Effector memory CD8-positive, alpha-beta T cell (primary cell): ENCODE data around the gene SPOCK3.
A peak's percentile ranks its signal among the peaks of the same experiment; 100 is the strongest.

Experiments
- ATAC-seq: fragments of 150-1000 bp; cut with Tn5 transposase; replicated peaks from 2 replicates; pipeline ENCODE4 v1.10.0; 2021; ENCODE audit warnings: mild to moderate bottlenecking, moderate library complexity
- DNase-seq, 3 experiments: peaks; one replicate each; pipeline ENCODE4 v3.0.0; 2021
- H3K27ac Mint-ChIP-seq, 2 donors: one replicate each; pipeline ENCODE4 v1.8.0; 2022; ENCODE audit warnings: mild to moderate bottlenecking in 2 of 2, mixed read lengths in 2 of 2, moderate library complexity in 2 of 2
- H3K27me3 Mint-ChIP-seq, 2 donors: one replicate each; pipeline ENCODE4 v1.8.0; 2022; ENCODE audit warnings: mixed read lengths in 2 of 2
- H3K36me3 Mint-ChIP-seq: one replicate; pipeline ENCODE4 v1.8.0; 2022; ENCODE audit warnings: mild to moderate bottlenecking, moderate library complexity, mixed read lengths; ENCODE audit not compliant: insufficient read depth
- H3K4me1 Mint-ChIP-seq, 2 donors: one replicate each; pipeline ENCODE4 v1.8.0; 2022; ENCODE audit warnings: low read depth in 2 of 2, mixed read lengths in 2 of 2
- H3K4me3 Mint-ChIP-seq, 2 donors: one replicate each; pipeline ENCODE4 v1.8.0; 2022; ENCODE audit warnings: mild to moderate bottlenecking in 2 of 2, mixed read lengths in 2 of 2, moderate library complexity in 2 of 2
- H3K9me3 Mint-ChIP-seq, 2 donors: one replicate each; pipeline ENCODE4 v1.8.0; 2022; ENCODE audit warnings: mixed read lengths in 2 of 2

The SPOCK3 gene

GRCh38 chr4:167052631-167053091, 181.6 kb downstream of the SPOCK3 start:
- no peak for DNase-seq
- Mint-ChIP-seq H3K27ac (no peak overlapping the region), H3K9me3 (peaks cover 0 to 4% of the 10 kb centered on the region in 2 donors), H3K27me3 (no peaks in the 10 kb centered on the region), H3K4me1 (no peaks in the 10 kb centered on the region), H3K36me3 (no peaks in the 10 kb centered on the region), H3K4me3 (no peak overlapping the region)
- ATAC-seq, result no peak

GRCh38 chr4:167049257-167049656, 185.0 kb downstream of the SPOCK3 start:
- Mint-ChIP-seq H3K36me3 (no peaks in the 10 kb centered on the region), H3K27me3 (no peaks in the 10 kb centered on the region), H3K27ac (no peak overlapping the region), H3K4me3 (no peak overlapping the region), H3K4me1 (no peaks in the 10 kb centered on the region), H3K9me3 (peaks cover 7 to 13% of the 10 kb centered on the region in 2 donors)
- ATAC-seq, result no peak
- DNase-seq, result no peak

GRCh38 chr4:167041524-167041923, 192.8 kb downstream of the SPOCK3 start:
- no peaks in the 10 kb centered on the region for H3K4me1 Mint-ChIP-seq
- no peak overlapping the region for H3K27ac Mint-ChIP-seq
- DNase-seq (no peak), ATAC-seq (no peak)
- H3K27me3 Mint-ChIP-seq, result no peaks in the 10 kb centered on the region
- no peak overlapping the region for H3K4me3 Mint-ChIP-seq
- no peaks in the 10 kb centered on the region for H3K36me3 Mint-ChIP-seq
- H3K9me3 Mint-ChIP-seq, result peaks cover 3 to 8% of the 10 kb centered on the region in 2 donors

GRCh38 chr4:167035390-167035789, 198.9 kb downstream of the SPOCK3 start:
- no peak overlapping the region for H3K4me3 Mint-ChIP-seq
- no peak overlapping the region for H3K27ac Mint-ChIP-seq
- H3K4me1 Mint-ChIP-seq, result no peaks in the 10 kb centered on the region
- ATAC-seq (no peak), DNase-seq (no peak)
- peaks cover 5 to 10% of the 10 kb centered on the region in 2 donors for H3K9me3 Mint-ChIP-seq
- H3K36me3 Mint-ChIP-seq, result no peaks in the 10 kb centered on the region
- no peaks in the 10 kb centered on the region for H3K27me3 Mint-ChIP-seq

GRCh38 chr4:167034983-167035382, 199.3 kb downstream of the SPOCK3 start:
- no peaks in the 10 kb centered on the region for H3K36me3 Mint-ChIP-seq
- H3K9me3 Mint-ChIP-seq, result peaks cover 5 to 10% of the 10 kb centered on the region in 2 donors
- H3K27me3 Mint-ChIP-seq, result no peaks in the 10 kb centered on the region
- ATAC-seq, result no peak
- DNase-seq, result no peak
- no peak overlapping the region for H3K4me3 Mint-ChIP-seq
- no peak overlapping the region for H3K27ac Mint-ChIP-seq
- no peaks in the 10 kb centered on the region for H3K4me1 Mint-ChIP-seq

- no peaks in the 10 kb centered on the region for H3K27me3 Mint-ChIP-seq
- DNase-seq, result no peak
- H3K4me1 Mint-ChIP-seq, result no peaks in the 10 kb centered on the region
- no peak for ATAC-seq
- H3K36me3 Mint-ChIP-seq, result no peaks in the 10 kb centered on the region
- no peak overlapping the region for H3K4me3 Mint-ChIP-seq
- peaks cover 4 to 10% of the 10 kb centered on the region in 2 donors for H3K9me3 Mint-ChIP-seq
- H3K27ac Mint-ChIP-seq, result no peak overlapping the region
Observed at GRCh38 chr4:167032871-167033270, 201.4 kb downstream of the SPOCK3 start.

- no peak overlapping the region for H3K27ac Mint-ChIP-seq
Observed at GRCh38 chr4:167031534-167032156, 202.6 kb downstream of the SPOCK3 start.

GRCh38 chr4:167028976-167029375, 205.3 kb downstream of the SPOCK3 start:
- H3K27me3 Mint-ChIP-seq, result no peaks in the 10 kb centered on the region
- no peaks in the 10 kb centered on the region for H3K4me1 Mint-ChIP-seq
- H3K9me3 Mint-ChIP-seq, result peaks cover 0 to 2% of the 10 kb centered on the region in 2 donors
- no peak overlapping the region for H3K27ac Mint-ChIP-seq
- no peaks in the 10 kb centered on the region for H3K36me3 Mint-ChIP-seq
- H3K4me3 Mint-ChIP-seq, result no peak overlapping the region
- ATAC-seq (no peak), DNase-seq (no peak)

More at GRCh38 chr4:167031534-167032156, 202.6 kb downstream of the SPOCK3 start:
- DNase-seq, result no peak
- no peak overlapping the region for H3K4me3 Mint-ChIP-seq
- H3K27me3 Mint-ChIP-seq, result no peaks in the 10 kb centered on the region
- H3K36me3 Mint-ChIP-seq, result no peaks in the 10 kb centered on the region
- no peak for ATAC-seq
- H3K9me3 Mint-ChIP-seq, result peaks cover 3 to 10% of the 10 kb centered on the region in 2 donors
- no peaks in the 10 kb centered on the region for H3K4me1 Mint-ChIP-seq

- no peaks in the 10 kb centered on the region for H3K4me1 Mint-ChIP-seq
- no peak overlapping the region for H3K4me3 Mint-ChIP-seq
- no peaks in the 10 kb centered on the region for H3K36me3 Mint-ChIP-seq
- H3K9me3 Mint-ChIP-seq, result peaks cover 0 to 2% of the 10 kb centered on the region in 2 donors
- ATAC-seq, result no peak
- H3K27ac Mint-ChIP-seq, result no peak overlapping the region
- no peak for DNase-seq
- no peaks in the 10 kb centered on the region for H3K27me3 Mint-ChIP-seq
Observed at GRCh38 chr4:167025670-167026069, 208.6 kb downstream of the SPOCK3 start.

- ATAC-seq (no peak), DNase-seq (no peak)
- Mint-ChIP-seq H3K9me3 (peaks cover 0 to 2% of the 10 kb centered on the region in 2 donors), H3K36me3 (no peaks in the 10 kb centered on the region), H3K4me3 (no peak overlapping the region), H3K27me3 (no peaks in the 10 kb centered on the region), H3K27ac (no peak overlapping the region), H3K4me1 (no peaks in the 10 kb centered on the region)
Observed at GRCh38 chr4:167023364-167023925, 210.8 kb downstream of the SPOCK3 start.

GRCh38 chr4:167021545-167022155, 212.6 kb downstream of the SPOCK3 start:
- H3K4me1 Mint-ChIP-seq, result no peaks in the 10 kb centered on the region
- DNase-seq (peak; percentile 3 to 6 (median 3)), ATAC-seq (no peak)
- no peak overlapping the region for H3K4me3 Mint-ChIP-seq
- H3K9me3 Mint-ChIP-seq, result peaks cover 0 to 2% of the 10 kb centered on the region in 2 donors
- H3K27me3 Mint-ChIP-seq, result no peaks in the 10 kb centered on the region
- H3K27ac Mint-ChIP-seq, result no peak overlapping the region
- H3K36me3 Mint-ChIP-seq, result no peaks in the 10 kb centered on the region

GRCh38 chr4:167020410-167020809, 213.9 kb downstream of the SPOCK3 start:
- no peak for DNase-seq
- ATAC-seq, result no peak
- Mint-ChIP-seq H3K27ac (no peak overlapping the region), H3K27me3 (no peaks in the 10 kb centered on the region), H3K36me3 (no peaks in the 10 kb centered on the region), H3K9me3 (peaks cover 0 to 2% of the 10 kb centered on the region in 2 donors), H3K4me1 (no peaks in the 10 kb centered on the region), H3K4me3 (no peak overlapping the region)

GRCh38 chr4:167014944-167015343, 219.3 kb downstream of the SPOCK3 start:
- DNase-seq, result no peak
- no peaks in the 10 kb centered on the region for H3K4me1 Mint-ChIP-seq
- H3K9me3 Mint-ChIP-seq, result no peaks in the 10 kb centered on the region
- no peaks in the 10 kb centered on the region for H3K36me3 Mint-ChIP-seq
- no peak overlapping the region for H3K27ac Mint-ChIP-seq
- no peak overlapping the region for H3K4me3 Mint-ChIP-seq
- no peak for ATAC-seq
- H3K27me3 Mint-ChIP-seq, result no peaks in the 10 kb centered on the region

GRCh38 chr4:167003326-167003725, 231.0 kb downstream of the SPOCK3 start:
- Mint-ChIP-seq H3K27ac (no peak overlapping the region), H3K4me3 (no peak overlapping the region), H3K4me1 (no peaks in the 10 kb centered on the region), H3K27me3 (no peaks in the 10 kb centered on the region), H3K36me3 (peaks cover 3% of the 10 kb centered on the region), H3K9me3 (peaks cover 12 to 14% of the 10 kb centered on the region in 2 donors)
- DNase-seq (no peak), ATAC-seq (no peak)
